ENCODE measurements around the gene SERPINE2.

Gene SERPINE2

GRCh38 chr2:224031358-224031970, 7.6 kb downstream of the SERPINE2 start:
- ChIA-PET POLR2A (ENCODE audit: low non-redundant PET) (no interaction called here), CTCF (no interaction called here)
- no peak for DNase-seq (ENCODE audit: low spot score)
- peak overlapping the region; percentile 23 for H3K27ac ChIP-seq
- TF ChIP-seq CTCF (conservative IDR thresholded peaks at IDR 0.05; ENCODE audit: low read depth) = no peak

DNA sequence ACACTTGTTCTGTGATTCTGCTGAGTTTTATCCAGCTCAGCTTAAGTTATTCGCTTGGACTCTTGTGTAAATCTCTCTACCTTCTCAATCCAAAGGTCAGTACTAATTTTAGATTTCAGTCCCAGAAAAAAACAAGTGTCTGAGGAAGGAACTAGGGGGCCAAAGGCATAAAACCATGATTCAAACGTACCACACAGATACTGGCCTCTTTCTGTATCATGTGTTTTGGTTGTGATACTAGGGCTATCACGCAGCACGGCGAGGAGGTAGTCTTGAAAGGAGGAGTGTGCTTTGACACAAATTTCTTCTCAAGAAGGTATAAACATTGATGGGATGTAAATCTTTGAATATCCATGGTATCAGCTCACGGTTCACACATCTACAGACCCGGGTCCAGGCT, 8.3 kb downstream of the SERPINE2 start:
- POLR2A ChIA-PET (ENCODE audit: low non-redundant PET) = no interaction called here
- DNase-seq (ENCODE audit: low spot score) = no peak
- CTCF ChIA-PET = no interaction called here
- no peak for TF ChIP-seq CTCF (conservative IDR thresholded peaks at IDR 0.05; ENCODE audit: low read depth)
- peak overlapping the region; percentile 23; the same call in 1 of the 2 replicates for H3K27ac ChIP-seq

- POLR2A ChIA-PET (ENCODE audit: low non-redundant PET) = no interaction called here
- peak overlapping the region; percentile 51 for H3K27ac ChIP-seq
- TF ChIP-seq CTCF (conservative IDR thresholded peaks at IDR 0.05; ENCODE audit: low read depth) = no peak
- CTCF ChIA-PET = no interaction called here
- DNase-seq (ENCODE audit: low spot score) = no peak
Observed at GRCh38 chr2:224029876-224030275, 9.2 kb downstream of the SERPINE2 start.

DNA sequence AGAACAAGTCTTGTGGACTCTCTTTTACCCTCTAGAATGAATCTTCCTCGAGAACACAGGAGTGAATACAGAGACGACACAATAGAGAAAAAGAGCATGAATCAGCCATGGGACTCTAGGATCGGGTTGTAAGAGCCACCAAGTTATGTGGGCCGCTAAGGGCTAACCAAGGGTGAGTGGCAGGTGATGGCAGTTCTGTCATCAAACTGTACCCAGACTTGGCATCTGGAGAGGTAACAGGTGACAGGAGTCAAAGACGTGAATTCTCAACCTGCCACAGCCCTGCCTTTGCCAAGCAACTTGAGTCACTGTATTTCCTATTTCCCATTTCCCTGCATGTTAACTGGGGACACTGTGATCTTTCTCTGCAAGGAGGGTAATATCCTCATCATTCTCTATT, 11.2 kb downstream of the SERPINE2 start:
- DNase-seq (ENCODE audit: low spot score) = no peak
- H3K27ac ChIP-seq = no peak overlapping the region; the same call in 1 of the 2 replicates
- no peak for TF ChIP-seq CTCF (conservative IDR thresholded peaks at IDR 0.05; ENCODE audit: low read depth)
- ChIA-PET POLR2A (ENCODE audit: low non-redundant PET) (no interaction called here), CTCF (no interaction called here)

DNA sequence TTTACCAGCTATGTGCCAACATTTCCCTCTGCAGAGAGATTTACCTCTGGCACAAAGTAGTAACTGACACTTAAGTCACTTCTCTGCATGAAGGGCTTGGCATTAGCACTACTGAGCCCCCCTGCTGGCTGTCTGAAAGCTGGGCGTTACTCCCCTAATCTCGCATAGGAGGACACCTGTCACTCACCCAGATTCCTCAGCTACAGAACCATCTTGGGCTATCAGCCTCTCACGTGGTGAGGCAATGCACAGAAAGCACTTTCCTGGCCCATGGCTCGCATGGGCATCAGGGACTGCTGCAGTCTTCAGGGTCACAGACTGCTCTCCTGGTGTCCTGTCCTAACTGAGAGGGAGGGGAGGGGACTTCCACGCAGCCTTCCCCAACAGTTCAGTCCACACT, 12.0 kb downstream of the SERPINE2 start:
- POLR2A ChIA-PET (ENCODE audit: low non-redundant PET) = no interaction called here
- peak overlapping the region; percentile 38 for H3K27ac ChIP-seq
- CTCF ChIA-PET = interaction anchor here (0.5 kb wide), 1 partner anchor 30 kb away, joined by 3 read pairs; no protein-coding TSS in a partner anchor
- TF ChIP-seq CTCF (conservative IDR thresholded peaks at IDR 0.05; ENCODE audit: low read depth) = no peak
- DNase-seq (ENCODE audit: low spot score) = no peak

DNA sequence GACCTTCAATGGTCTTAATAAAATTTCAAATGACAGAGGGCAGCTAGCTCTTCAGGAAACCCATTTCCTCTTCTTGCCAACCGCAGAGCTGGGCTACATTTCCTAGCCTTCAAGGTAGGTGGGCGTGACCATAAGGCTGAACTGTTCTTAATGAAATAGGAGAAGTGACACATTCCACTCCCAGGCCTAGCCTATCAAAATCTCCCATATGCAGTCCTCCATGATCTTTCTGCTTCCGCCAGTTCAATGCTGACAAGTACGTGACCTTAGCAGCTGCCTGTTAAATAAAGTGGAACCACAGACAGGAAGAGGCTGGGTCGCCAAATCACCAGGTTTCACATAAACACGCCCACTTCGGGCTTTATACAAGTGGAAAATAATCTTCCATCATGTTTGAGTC, 13.2 kb downstream of the SERPINE2 start:
- DNase-seq (ENCODE audit: low spot score) = no peak
- ChIA-PET CTCF (interaction anchor here (0.6 kb wide), 2 partner anchors 39 to 55 kb away, joined by 3 read pairs; no protein-coding TSS in a partner anchor), POLR2A (ENCODE audit: low non-redundant PET) (no interaction called here)
- TF ChIP-seq CTCF (conservative IDR thresholded peaks at IDR 0.05; ENCODE audit: low read depth) = no peak
- H3K27ac ChIP-seq = no peak overlapping the region

Data from RWPE1 (cell line).